NCI-H146 treated with DMSO at 0.1 percent for 48 hours (cell line): ENCODE measurements around the gene CCZ1B.
A peak's percentile ranks its signal among the peaks of the same experiment; 100 is the strongest.
"Not testable (repeated sequence)": the region's sequence is repeated elsewhere in the genome, so short reads cannot be mapped to it uniquely, and the experiment has no call there.

Experiments
- DNase-seq: peaks from one replicate; lab custom pipeline; 2025; ENCODE audit not compliant: unreplicated experiment; lab: John Stamatoyannopoulos, UW

Gene CCZ1B

GRCh38 chr7:6826151-6826550, at the start of gene CCZ1B:
TSS of gene CCZ1B (minus strand) at chr7:6826275. CDS start at chr7:6826197, 78 bp downstream.
- DNase-seq = peak; percentile 41

GRCh38 chr7:6875022-6875421, 48.9 kb upstream of the CCZ1B start:
- DNase-seq = not testable (repeated sequence)

GRCh38 chr7:6872246-6872945, 46.3 kb upstream of the CCZ1B start:
- DNase-seq = not testable (repeated sequence)

GRCh38 chr7:6871421-6872144, 45.5 kb upstream of the CCZ1B start:
- DNase-seq = not testable (repeated sequence)

- DNase-seq = not testable (repeated sequence)
Observed at GRCh38 chr7:6864751-6865150, 38.7 kb upstream of the CCZ1B start.

GRCh38 chr7:6864188-6864587, 38.1 kb upstream of the CCZ1B start:
- DNase-seq = not testable (repeated sequence)

- DNase-seq = not testable (repeated sequence)
Observed at GRCh38 chr7:6862876-6863275, 36.8 kb upstream of the CCZ1B start.

GRCh38 chr7:6857721-6858314, 31.7 kb upstream of the CCZ1B start:
- DNase-seq = peak; percentile 11

GRCh38 chr7:6855563-6856131, 29.6 kb upstream of the CCZ1B start:
- DNase-seq = not testable (repeated sequence)

GRCh38 chr7:6854747-6855562, 28.9 kb upstream of the CCZ1B start:
- DNase-seq = not testable (repeated sequence)

GRCh38 chr7:6853681-6854080, 27.6 kb upstream of the CCZ1B start:
- not testable (repeated sequence) for DNase-seq

- not testable (repeated sequence) for DNase-seq
Observed at GRCh38 chr7:6849127-6849526, 23.1 kb upstream of the CCZ1B start.

- not testable (repeated sequence) for DNase-seq
Observed at GRCh38 chr7:6847751-6848150, 21.7 kb upstream of the CCZ1B start.

GRCh38 chr7:6845971-6846449, 19.9 kb upstream of the CCZ1B start:
- DNase-seq = not testable (repeated sequence)

GRCh38 chr7:6843654-6844053, 17.6 kb upstream of the CCZ1B start:
- DNase-seq = not testable (repeated sequence)

- DNase-seq = not testable (repeated sequence)
Observed at GRCh38 chr7:6843092-6843491, 17.0 kb upstream of the CCZ1B start.

GRCh38 chr7:6842278-6842921, 16.3 kb upstream of the CCZ1B start:
- not testable (repeated sequence) for DNase-seq

- DNase-seq = not testable (repeated sequence)
Observed at GRCh38 chr7:6837081-6837480, 11.0 kb upstream of the CCZ1B start.

GRCh38 chr7:6835521-6835920, 9.4 kb upstream of the CCZ1B start:
- DNase-seq = not testable (repeated sequence)

GRCh38 chr7:6833636-6834035, 7.6 kb upstream of the CCZ1B start:
- no peak for DNase-seq
